Measurements from ENCODE around the gene ARL9.

Gene ARL9

DNA sequence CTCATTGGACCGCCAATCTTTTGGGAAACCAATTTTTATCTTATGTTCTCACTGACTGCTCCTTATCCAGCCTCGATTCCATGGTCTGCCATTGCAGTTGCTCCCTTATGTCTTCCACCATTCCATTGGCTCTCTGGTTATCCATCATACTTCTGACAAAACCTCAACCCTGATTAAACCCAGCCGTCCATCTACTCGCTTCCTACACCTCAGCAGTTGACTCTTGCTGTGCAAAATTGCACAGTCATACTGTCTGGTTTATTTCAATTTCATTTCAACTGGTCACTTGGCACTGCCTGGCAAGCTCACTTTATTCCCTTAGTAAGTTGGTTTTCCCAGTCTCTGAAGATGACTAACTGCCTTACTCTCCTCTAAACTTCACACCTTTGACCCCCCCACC lies 26.2 kb downstream of the ARL9 start:
- DNase-seq (ENCODE audit: low read depth, low spot score): no peak

DNA sequence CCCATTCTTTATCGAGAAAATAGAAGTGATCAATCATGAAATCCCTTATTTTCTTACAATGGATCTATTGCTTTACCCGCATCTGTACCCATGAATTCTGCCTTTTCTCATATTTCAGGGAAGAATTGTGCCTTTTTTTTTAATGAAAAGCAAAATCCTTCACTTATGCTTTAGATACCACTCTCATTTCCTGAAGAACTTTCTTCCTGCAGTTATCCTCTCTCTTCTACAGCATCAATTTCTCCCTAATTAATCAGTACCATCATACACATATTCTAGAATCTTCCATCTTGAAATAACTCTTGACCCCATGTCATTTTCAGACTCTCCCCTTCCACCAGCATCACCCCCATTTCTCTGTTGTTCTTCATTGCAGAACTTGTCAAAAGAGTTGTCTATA lies 26.6 kb downstream of the ARL9 start:
- no peak for DNase-seq (ENCODE audit: low read depth, low spot score)

DNA sequence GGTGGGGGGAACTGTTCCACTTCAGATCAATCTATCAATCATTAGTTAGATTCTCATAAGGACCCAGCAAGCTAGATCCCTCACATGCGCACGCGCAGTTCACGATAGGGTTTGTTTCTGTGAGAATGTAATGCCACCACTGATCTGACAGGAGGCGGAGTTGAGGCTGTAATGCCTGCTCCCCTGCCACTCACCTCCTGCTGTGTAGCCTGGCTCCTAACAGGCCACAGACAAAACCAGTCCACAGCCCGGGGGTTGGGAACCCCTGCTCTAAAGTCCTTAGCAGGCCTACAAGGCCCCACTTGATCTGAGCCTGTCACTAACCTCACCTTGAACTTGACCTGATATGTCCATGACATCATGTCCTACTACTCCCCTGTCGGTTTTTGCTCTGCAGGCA lies 30.3 kb downstream of the ARL9 start:
- DNase-seq (ENCODE audit: low read depth, low spot score): no peak

DNA sequence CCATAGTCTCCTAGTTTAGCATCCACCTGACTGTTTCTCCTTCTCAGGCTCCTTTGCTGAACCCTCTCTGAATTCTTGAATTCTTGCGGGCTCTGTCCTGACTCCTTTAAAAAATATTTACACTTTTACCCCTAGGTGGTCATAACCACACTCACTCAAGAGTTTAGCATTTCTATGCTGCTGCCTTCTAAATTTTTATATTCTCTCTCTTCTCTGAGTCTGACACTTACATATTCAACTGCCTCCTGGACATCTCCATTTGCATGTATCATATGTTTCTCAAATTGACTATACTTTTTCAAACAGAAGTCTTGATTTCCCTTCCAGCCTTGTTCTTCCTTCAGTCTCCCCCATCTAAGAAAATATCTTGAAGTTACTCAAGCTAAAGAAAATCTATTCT lies 31.6 kb downstream of the ARL9 start:
- DNase-seq (ENCODE audit: low read depth, low spot score): no peak

DNA sequence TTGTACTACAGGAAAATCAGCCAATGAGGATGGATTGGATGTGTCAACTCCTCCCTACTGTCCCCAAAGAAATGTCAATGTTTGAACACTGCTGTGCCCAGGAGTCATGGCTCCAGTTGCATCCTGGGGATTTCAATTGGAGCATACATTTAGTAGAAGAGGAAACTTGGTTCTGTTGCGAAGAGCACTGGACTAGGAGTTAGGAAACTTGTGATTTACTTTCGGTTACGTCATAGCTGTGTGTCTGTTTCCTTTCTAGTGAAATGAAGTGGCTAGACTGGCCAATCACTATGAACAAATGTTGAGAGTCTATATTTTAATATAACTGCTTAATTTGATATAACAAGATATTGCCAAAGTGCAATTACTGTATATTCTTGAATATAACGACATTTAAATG lies 35.2 kb downstream of the ARL9 start:
- no peak for DNase-seq (ENCODE audit: low read depth, low spot score)

DNA sequence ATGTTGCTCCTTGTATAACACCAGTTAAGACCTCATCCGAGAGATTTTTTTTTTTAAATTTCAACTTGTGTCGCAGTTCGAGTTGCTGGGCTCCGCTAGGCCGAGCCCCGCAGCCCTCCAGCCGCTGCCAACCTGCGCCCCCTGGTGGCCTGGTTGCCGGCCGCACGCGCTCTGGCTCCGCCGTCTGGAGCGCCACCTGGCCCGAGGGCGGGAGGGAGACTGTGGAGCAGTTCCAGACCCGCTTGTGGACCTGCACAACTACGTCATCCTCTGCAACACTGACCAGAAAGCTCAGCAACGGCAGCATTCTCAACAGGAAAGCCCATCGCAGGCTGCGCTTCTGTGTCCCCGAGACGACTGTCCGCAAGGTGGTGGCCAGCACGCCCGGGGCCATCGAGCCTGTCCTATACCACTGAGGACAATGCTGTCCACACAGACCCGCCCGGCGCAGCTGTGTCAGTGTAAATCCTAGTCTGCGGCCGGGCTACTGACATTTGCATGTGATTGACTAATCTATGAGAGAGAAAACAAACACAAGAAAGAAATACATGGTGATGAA lies 39.1 kb downstream of the ARL9 start:
- peak; percentile 70 for DNase-seq (ENCODE audit: low read depth, low spot score)

DNA sequence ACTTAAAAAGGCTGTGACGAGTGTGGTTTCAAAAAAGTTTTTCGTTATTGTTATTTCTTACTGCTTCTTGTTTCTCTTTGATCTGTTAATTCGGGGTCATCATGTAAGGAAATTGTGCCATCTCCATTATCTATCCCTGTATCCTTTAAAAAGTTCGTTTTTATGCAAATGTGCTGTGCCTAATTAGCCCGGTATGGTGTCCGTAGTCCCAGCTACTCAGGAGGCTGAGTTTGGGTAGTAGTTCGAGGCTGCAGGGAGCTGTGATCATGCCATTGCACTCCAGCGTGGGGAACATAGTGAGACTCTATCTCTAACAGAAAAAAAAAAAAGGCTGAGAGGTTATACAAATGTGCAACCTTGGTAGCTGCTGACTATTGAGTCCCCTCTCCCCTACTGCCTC lies 45.1 kb downstream of the ARL9 start:
- DNase-seq (ENCODE audit: low read depth, low spot score): no peak

DNA sequence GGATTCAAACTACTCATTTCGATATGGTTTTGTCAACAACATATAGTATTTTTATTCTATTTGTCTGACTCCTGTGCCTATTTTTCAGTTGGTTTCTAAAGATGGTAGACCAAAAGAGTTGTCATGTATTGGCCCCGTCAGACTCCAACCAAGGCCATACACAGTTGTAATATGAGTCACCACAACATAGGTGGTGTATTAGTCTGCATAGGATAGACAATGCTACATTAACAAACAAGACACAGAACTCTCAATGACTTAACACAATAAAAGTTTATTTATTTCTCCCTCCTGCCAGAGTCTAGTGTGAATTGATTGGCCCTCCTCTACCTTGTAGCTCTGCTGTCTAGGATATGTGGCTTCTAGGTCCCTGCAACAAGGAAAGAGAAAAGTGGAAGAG lies 45.9 kb downstream of the ARL9 start:
- DNase-seq (ENCODE audit: low read depth, low spot score): no peak

DNA sequence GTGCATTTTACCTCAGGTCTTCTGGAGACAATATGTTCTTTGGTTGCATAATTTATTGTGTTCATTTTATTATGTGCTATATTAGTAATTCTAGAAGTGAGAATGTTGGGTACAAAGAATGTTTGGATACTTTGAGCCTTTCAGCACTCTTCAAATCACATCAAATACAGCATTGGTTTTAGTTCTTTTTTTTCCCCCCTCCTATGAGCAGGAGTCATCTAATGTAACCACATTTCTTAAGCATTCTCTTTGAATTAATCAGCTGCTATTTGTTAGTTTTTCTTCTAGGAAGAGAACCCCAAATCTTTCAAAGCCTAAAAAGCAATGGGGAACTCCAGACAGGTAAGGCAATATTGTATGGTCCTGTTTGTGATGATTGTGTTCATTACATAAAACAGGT lies 46.7 kb downstream of the ARL9 start:
- DNase-seq (ENCODE audit: low read depth, low spot score): no peak

DNA sequence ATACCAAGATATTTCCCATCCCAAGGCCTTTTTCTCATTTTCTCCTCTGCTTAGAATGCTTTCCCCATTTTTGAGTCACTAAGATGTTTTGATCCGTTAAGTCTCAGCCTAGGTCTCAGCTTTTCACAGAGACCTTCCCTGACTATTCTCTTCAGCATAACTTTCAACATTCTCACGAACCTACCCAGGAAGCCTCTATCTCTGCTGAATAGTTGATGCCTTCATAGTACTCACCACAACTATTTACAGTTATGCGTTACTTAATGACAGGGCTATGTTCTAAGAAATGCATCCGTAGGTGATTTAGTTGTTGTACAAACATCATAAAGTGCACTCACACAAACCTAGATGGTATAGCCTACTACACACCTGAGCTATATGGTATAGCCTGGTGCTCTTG lies 64.5 kb downstream of the ARL9 start:
- no peak for DNase-seq (ENCODE audit: low read depth, low spot score)
